GM12873 (cell line): ENCODE results near the gene ASF1B.

ENCODE experiments used
- TF ChIP-seq, protein P1 (sequence below): IDR thresholded peaks from 2 replicates; pipeline ENCODE4 v1.5.1; 2012; ENCODE audit warnings: low read depth, mild to moderate bottlenecking, moderate library complexity, low read length, control low read depth; ENCODE audit not compliant: insufficient read depth; ENCODE audit errors: missing control alignments

The ASF1B gene

DNA sequence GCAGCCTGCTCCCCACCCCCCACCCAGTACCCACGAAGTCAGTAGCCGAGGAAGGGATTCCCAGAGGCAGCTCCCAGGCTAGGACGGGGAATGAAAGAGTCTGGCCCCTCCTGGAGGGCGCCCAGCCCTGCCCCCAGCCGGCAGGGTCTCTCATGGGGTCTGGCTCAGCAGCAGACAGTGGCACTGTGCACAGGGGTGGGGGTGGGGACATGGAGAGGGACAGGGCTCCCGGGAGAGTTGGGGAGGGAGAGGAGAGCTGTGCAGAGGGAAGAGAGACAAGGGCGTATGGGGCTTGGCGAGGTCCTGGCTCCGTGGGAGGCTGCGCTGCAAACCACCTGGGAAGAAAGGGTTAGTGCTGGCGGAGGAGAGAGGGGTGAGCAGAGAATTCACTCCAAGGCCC is 27.7 kb upstream of the ASF1B start:
- TF ChIP-seq, protein P1, sequence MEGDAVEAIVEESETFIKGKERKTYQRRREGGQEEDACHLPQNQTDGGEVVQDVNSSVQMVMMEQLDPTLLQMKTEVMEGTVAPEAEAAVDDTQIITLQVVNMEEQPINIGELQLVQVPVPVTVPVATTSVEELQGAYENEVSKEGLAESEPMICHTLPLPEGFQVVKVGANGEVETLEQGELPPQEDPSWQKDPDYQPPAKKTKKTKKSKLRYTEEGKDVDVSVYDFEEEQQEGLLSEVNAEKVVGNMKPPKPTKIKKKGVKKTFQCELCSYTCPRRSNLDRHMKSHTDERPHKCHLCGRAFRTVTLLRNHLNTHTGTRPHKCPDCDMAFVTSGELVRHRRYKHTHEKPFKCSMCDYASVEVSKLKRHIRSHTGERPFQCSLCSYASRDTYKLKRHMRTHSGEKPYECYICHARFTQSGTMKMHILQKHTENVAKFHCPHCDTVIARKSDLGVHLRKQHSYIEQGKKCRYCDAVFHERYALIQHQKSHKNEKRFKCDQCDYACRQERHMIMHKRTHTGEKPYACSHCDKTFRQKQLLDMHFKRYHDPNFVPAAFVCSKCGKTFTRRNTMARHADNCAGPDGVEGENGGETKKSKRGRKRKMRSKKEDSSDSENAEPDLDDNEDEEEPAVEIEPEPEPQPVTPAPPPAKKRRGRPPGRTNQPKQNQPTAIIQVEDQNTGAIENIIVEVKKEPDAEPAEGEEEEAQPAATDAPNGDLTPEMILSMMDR = no peak

DNA sequence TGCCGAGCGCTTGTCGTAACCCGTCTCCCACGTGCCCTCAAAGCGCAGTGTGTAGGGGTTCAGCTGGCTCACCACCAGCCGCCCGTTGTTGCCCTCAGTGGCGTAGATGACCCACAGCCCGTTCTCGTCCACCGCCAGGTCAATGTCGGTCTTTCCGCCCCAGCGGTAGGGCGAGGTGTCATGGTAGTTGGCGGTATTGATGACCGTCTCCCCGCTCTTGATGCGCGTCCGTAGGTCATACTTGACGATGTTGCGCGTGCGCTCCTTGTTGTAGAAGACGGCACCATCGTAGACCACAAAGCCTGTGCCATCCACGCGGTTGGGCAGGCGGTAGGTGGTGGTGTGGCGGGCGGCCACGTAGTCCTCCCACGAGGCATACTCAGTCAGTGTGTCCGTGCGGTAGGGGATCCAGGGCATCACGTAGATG is 26.5 kb upstream of the ASF1B start:
- TF ChIP-seq, protein P1 = no peak

DNA sequence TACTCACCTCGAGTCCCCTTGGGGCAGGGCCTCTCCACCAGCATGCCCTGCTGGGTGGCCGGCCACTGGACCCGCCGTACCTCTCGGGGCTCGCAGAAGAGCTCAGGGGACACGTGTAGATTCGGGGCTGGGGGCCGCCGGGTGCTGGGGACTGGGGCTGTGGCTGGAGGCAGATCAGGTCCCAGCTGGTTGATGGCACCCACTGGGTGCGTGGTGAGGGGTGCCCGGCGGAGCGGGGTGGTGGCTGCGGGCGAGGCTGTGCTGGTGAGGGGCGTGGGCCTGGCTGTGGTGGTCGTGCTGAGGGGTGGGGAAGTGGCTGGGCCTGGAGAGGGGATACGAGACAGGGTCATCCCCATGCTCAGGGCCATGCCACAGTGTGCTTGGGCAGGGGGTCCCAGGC is 24.9 kb upstream of the ASF1B start:
- TF ChIP-seq, protein P1 = no peak

DNA sequence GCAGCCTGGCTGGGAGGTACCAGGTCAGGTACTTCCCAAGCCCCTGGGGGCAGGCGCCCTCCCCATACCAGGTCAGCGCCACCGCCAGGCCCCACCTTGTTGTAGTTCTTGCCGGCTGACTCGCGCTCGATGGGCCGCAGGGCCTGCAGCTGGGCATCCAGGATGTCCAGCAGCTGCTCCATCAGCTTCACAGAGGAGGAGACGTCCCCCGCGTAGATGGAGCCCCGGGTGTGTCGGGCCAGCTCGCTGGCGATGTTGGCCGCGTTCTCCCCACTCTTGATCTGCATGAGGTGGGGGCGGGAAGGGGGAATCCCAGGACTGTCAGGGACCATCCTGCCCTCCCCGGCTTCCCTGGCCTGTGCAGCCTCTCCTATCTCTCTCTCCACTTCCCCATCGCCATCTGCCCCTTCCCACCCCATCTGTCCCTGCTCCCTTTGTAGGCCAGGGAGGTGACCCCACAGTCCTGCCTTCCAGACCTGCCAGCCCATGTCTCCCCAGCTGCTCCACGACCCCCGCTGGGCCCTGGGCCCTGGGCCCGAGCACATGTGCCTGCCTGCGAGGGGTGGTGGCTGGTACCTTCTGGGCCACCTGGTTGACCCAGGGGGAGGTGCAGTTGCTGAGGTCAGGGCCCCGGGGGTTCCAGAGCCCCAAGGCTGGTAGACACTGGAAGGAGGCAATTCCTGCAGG is 23.8 kb upstream of the ASF1B start:
- TF ChIP-seq, protein P1 = no peak

DNA sequence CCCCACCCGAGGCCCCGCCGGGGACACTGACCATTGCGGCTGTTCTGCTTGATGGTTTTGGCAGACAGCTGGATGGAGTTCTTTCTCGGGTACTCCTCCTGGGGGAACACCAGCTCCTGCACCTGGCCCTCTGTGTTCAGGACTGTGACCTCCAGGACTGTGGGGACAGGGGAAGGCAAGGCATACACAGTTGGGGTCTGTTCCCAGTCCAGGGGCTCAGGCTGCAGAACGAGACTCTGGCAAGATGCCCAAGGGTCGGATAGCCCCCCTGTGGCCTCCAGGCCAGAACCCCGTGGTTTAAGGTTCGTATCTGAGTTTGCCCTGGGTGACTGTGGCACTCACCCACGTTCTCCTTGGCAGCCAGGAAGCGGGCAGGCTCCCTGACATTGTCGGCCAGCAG is 22.7 kb upstream of the ASF1B start:
- TF ChIP-seq, protein P1 = no peak

GRCh38 chr19:14158276-14159023 is 22.1 kb upstream of the ASF1B start:
- TF ChIP-seq, protein P1 = no peak

DNA sequence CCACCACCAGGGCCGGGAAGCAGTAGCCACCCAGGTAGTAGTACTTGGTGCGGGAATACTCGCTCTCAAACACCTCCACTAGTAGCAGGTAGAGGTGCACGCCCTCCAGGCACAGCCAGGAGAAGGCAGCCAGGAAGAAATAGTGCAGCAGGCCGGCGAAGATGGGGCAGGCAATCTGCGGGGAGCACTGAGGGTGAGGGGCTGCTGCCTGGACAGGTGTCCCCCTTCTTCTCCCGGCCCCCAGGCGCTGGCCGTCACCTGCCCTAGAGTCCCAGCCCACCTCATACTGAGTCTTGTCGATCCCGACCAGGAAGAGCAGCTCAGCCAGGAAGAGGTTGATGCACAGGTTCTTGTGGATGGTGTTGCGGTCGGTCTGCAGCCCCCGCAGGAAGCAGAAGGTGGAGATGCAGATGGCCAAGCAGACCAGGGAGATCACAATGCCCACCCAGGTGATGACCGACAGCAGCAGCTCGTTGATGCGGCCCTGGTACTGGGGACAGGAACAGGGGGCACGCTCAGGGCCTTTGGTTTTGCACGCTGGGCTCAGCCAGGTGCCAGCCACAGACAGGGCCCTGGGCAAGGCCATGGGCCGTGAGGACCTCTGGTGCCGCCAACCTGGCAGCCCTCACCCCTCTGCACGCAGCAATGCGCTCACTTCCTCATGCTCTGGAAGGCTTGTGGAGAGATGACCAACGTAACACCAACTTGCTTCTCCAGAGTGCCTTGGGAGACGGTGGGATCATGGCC is 20.8 kb upstream of the ASF1B start:
- TF ChIP-seq, protein P1 = no peak
